Gastroesophageal sphincter (tissue), 3 donors: Measurements from ENCODE around the gene SMURF2.

Experiments
- EP300 ChIP-seq: sonication (generic); formaldehyde crosslinking; IDR thresholded peaks from one replicate; pipeline ENCODE4 v1.6.1; 2017; ENCODE audit warnings: antibody characterized with exemption, mild to moderate bottlenecking
- POLR2A ChIP-seq, 2 donors: fragments of 450-650 bp; IDR thresholded peaks; one replicate each; pipeline ENCODE4 v1.6.1; 2017; ENCODE audit warnings: antibody characterized with exemption in 2 of 2, mild to moderate bottlenecking in 2 of 2, moderate library complexity in 1 of 2
- TF ChIP-seq, protein P1 (sequence below), 4 experiments: fragments of 200-600 bp in 2 of 4; fragments of 450-650 bp in 2 of 4; sonication (generic) in 1 of 4; IDR thresholded peaks; one replicate each; pipeline ENCODE4 v1.5.1; 2017 to 2019; ENCODE audit warnings: antibody characterized with exemption in 4 of 4, mild to moderate bottlenecking in 2 of 4, moderate library complexity in 2 of 4

DNA sequence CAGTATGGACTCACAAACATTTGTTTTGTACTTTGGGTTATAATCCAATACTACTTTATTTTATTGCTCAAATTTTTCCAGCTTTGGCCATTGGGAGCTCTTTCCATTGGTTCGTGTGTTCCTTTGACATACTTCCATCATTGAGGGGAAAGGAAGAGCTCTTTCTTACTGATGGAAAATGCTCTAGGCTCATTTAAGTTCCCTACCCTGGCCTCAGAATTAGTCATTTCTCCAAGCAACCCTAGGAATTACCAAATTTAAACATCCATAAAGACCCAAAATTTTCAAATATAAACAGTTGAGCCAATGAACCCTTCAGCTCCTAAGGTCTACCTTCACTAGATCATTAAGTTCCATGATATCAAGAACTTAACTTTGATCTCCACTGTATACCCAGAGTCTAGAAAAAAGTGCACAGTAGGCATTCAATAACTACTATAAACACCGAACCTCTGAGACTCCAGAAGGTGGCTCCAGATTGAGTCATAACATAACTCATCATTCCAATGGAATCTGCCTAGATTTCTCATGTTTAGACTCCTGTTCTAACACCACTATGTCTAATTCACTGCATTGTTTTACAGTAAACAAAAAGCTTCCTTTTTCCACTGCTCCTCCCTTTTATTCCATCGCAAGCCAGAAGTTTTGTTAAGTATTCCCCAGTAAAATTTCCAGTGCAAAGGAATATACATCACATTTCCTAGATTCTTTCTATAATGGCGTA, 39.0 kb downstream of the SMURF2 start:
- TF ChIP-seq, protein P1, sequence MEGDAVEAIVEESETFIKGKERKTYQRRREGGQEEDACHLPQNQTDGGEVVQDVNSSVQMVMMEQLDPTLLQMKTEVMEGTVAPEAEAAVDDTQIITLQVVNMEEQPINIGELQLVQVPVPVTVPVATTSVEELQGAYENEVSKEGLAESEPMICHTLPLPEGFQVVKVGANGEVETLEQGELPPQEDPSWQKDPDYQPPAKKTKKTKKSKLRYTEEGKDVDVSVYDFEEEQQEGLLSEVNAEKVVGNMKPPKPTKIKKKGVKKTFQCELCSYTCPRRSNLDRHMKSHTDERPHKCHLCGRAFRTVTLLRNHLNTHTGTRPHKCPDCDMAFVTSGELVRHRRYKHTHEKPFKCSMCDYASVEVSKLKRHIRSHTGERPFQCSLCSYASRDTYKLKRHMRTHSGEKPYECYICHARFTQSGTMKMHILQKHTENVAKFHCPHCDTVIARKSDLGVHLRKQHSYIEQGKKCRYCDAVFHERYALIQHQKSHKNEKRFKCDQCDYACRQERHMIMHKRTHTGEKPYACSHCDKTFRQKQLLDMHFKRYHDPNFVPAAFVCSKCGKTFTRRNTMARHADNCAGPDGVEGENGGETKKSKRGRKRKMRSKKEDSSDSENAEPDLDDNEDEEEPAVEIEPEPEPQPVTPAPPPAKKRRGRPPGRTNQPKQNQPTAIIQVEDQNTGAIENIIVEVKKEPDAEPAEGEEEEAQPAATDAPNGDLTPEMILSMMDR (IDR thresholded peaks at IDR 0.05): no peak
- TF ChIP-seq POLR2A (IDR thresholded peaks at IDR 0.05): no peak
- TF ChIP-seq EP300: no peak
